Measurements from ENCODE around the gene U2AF1L4. TPM values are rescaled to one million over a fixed set of nuclear protein-coding genes. Genes with fewer than 3 reads are reported as not detected.
"Not testable (repeated sequence)": the region's sequence is repeated elsewhere in the genome, so short reads cannot be mapped to it uniquely, and the experiment has no call there.

U2AF1L4 gene
- total RNA-seq, 3 donors from 2014 or later: 19.7 to 32.4 (median 32.1) TPM

DNA sequence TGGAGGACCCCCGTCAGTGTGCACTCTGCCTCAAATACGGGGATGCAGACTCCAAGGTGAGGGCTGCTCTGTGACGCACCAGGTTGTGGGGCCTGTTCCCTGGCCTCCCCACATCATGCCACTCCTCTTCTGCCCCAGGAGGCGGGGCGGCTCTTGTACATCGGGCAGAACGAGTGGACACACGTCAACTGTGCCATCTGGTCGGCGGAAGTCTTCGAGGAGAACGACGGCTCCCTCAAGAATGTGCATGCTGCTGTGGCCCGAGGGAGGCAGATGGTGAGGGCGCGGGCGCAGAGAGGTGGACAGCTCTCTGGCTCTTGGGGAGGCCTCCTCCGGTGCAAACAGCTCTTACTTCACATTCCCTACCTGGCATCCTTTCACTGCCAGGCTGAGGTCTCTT, 16.2 kb downstream of the U2AF1L4 start:
- DNase-seq (no peak), ATAC-seq (no peak)
- TF ChIP-seq, protein P1, sequence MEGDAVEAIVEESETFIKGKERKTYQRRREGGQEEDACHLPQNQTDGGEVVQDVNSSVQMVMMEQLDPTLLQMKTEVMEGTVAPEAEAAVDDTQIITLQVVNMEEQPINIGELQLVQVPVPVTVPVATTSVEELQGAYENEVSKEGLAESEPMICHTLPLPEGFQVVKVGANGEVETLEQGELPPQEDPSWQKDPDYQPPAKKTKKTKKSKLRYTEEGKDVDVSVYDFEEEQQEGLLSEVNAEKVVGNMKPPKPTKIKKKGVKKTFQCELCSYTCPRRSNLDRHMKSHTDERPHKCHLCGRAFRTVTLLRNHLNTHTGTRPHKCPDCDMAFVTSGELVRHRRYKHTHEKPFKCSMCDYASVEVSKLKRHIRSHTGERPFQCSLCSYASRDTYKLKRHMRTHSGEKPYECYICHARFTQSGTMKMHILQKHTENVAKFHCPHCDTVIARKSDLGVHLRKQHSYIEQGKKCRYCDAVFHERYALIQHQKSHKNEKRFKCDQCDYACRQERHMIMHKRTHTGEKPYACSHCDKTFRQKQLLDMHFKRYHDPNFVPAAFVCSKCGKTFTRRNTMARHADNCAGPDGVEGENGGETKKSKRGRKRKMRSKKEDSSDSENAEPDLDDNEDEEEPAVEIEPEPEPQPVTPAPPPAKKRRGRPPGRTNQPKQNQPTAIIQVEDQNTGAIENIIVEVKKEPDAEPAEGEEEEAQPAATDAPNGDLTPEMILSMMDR (IDR thresholded peaks at IDR 0.05): no peak
- H3K9me3 ChIP-seq: no peaks in the 10 kb centered on the region
- H3K4me1 ChIP-seq (ENCODE audit: low read depth): no peaks in the 10 kb centered on the region
- intact Hi-C loops (cut with DNase I, micrococcal nuclease): no loop called here
- no peak overlapping the region for H3K4me3 ChIP-seq
- peaks cover 39% of the 10 kb centered on the region for H3K36me3 ChIP-seq (ENCODE audit: low read depth)

DNA sequence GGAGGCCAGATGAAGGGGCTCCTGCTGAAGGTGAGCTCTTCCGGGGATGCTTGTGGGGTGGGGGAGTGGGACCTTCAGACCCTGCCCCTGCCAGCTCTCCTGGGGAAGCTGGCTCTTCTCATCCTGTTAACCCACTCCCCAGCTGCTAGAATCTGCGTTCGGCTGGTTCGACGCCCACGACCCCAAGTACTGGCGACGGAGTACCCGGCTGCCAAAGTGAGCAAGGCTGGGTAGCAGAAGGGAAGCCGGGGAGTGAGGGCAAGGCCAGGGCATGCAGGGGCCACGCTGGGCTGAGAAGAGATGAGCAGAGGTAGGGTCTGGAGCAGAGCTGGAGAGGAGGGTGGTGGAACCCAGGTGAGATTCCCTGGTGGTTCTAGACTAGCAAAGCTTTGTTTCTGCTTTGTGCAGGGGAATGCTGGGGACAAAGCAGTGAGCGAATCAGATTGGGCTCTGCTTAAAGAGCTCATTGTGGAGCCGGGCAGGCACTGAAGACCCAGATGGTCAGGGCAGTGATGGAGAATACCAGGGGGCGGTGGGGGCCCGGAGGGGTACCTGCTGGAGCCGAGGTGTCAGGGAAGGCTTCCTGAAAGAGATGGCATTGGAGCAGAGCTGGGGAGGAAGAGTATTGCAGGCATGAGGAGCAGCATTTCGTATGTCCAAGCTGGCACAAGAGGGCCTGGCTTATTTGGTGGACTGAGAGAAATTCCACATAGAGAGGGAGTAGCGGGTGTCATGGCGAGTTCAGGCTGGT, 17.1 kb downstream of the U2AF1L4 start:
- ATAC-seq (no peak), DNase-seq (no peak)
- Histone ChIP-seq H3K4me1 (ENCODE audit: low read depth) (no peaks in the 10 kb centered on the region), H3K9me3 (no peaks in the 10 kb centered on the region), H3K36me3 (ENCODE audit: low read depth) (peaks cover 45% of the 10 kb centered on the region), H3K4me3 (no peak overlapping the region)
- intact Hi-C loops (cut with DNase I, micrococcal nuclease): no loop called here
- TF ChIP-seq, protein P1 (IDR thresholded peaks at IDR 0.05): no peak

DNA sequence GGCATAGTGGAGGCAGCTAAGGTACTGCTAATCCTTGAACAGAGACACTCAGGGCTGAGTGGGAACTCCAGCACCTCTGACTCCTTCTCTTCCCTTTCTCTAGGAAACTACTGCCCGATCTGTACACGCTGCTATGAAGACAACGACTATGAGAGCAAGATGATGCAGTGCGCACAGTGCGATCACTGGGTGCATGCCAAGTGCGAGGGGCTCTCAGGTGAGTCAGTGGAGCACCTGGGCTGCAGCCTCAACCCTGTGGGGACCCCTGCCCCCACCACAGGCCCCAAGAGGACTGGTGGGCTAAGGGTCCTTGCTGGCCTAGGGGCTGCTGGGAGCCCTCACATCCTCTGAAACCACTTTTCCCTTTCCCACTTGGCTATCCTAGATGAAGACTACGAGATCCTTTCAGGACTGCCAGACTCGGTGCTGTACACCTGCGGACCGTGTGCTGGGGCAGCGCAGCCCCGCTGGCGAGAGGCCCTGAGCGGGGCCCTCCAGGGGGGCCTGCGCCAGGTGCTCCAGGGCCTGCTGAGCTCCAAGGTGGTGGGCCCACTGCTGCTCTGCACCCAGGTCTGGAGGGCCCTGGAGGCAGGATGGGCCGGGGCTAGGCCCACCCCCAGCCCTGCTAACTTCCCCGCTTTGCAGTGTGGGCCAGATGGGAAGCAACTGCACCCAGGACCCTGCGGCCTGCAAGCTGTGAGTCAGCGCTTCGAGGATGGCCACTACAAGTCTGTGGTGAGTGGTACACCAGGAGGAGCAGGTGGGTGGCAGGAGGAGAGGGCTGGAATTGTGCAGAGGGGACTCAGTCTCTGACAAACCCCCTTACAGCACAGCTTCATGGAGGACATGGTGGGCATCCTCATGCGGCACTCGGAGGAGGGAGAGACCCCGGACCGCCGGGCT, 17.9 kb downstream of the U2AF1L4 start:
- DNase-seq (no peak), ATAC-seq (no peak)
- intact Hi-C loops (cut with DNase I, micrococcal nuclease): no loop called here
- TF ChIP-seq, protein P1 (IDR thresholded peaks at IDR 0.05): no peak
- peaks cover 50% of the 10 kb centered on the region for H3K36me3 ChIP-seq (ENCODE audit: low read depth)
- no peak overlapping the region for H3K4me3 ChIP-seq
- H3K4me1 ChIP-seq (ENCODE audit: low read depth): no peaks in the 10 kb centered on the region
- H3K9me3 ChIP-seq: no peaks in the 10 kb centered on the region

DNA sequence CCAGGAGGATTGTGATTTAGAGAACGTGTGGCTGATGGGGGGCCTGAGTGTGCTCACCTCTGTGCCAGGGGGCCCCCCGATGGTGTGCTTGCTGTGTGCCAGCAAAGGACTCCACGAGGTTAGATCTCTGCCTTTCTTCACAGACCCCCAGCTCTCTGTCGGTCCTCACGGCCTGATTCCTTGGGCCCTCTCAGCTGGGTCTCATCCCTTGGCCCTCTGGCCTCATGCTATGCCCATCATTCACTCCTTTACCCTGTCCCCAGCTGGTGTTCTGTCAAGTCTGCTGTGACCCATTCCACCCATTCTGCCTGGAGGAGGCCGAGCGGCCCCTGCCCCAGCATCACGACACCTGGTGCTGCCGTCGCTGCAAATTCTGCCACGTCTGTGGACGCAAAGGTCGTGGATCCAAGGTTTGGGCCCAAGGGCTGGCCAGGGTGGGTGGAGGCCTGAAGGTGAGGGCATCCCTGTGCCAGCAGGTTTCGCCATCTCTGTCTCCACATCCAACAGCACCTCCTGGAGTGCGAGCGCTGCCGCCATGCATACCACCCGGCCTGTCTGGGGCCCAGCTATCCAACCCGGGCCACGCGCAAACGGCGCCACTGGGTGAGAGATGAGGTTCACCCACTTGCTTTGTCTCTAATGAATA, 19.9 kb downstream of the U2AF1L4 start:
- no peak for ATAC-seq
- TF ChIP-seq, protein P1 (IDR thresholded peaks at IDR 0.05): no peak
- Histone ChIP-seq H3K4me1 (ENCODE audit: low read depth) (no peaks in the 10 kb centered on the region), H3K36me3 (ENCODE audit: low read depth) (peaks cover 46% of the 10 kb centered on the region), H3K4me3 (no peak overlapping the region), H3K9me3 (no peaks in the 10 kb centered on the region)
- DNase-seq: no peak
- intact Hi-C loops (cut with DNase I, micrococcal nuclease): no loop called here

DNA sequence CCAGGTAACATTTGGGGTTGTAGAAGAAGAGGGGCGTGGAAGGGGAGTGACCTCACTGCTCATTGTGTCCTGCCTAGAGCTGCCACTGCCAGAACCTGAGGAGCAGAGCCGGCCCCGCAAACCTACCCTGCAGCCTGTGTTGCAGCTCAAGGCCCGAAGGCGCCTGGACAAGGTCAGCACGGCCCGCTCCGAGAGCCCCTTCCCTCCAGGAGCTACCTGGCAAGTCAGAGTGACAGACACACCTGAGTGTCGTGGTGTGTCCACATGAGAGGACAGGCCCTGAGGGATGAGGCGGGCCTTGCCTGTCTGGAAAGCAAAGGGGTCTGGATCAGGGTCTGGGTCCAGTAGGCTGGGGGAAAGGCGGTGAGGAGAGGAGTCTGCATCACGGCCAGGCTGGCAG, 20.7 kb downstream of the U2AF1L4 start:
- Histone ChIP-seq H3K4me1 (ENCODE audit: low read depth) (no peaks in the 10 kb centered on the region), H3K4me3 (no peak overlapping the region), H3K9me3 (no peaks in the 10 kb centered on the region), H3K36me3 (ENCODE audit: low read depth) (peaks cover 41% of the 10 kb centered on the region)
- TF ChIP-seq, protein P1 (IDR thresholded peaks at IDR 0.05): no peak
- ATAC-seq: no peak
- intact Hi-C loops (cut with DNase I, micrococcal nuclease): no loop called here
- no peak for DNase-seq

DNA sequence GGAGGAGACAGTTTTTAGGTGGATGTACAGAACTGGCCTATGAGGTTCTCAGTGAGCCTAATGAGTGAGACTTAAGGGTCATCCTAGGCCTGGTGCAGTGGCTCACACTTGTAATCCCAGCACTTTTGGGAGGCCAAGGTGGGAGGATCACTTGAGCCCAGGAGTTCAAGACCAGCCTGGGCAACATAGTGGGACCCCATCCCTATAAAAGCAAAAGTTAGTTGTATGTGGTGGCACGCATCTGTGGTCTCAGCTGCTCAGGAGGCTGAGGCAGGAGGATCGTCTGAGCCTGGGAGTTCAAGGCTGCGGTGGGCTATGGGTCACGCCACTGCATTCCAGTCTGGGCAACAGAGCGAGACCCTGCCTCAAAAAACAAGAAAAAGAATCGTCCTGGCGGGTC, 21.1 kb downstream of the U2AF1L4 start:
- intact Hi-C loops (cut with DNase I, micrococcal nuclease): not testable (repeated sequence)

More for the DNA sequence above, 21.1 kb downstream of the U2AF1L4 start:
- DNase-seq; ATAC-seq; H3K4me3 ChIP-seq; H3K4me1 ChIP-seq (ENCODE audit: low read depth); H3K9me3 ChIP-seq: not testable (repeated sequence)
- peaks cover 39% of the 10 kb centered on the region for H3K36me3 ChIP-seq (ENCODE audit: low read depth)
